Choroid plexus epithelial cell (primary cell): Measurements from ENCODE around the gene P4HA2.

Experiments
- DNase-seq: peaks from one replicate; pipeline ENCODE4 v3.0.0-alpha.2; 2010; ENCODE audit warnings: low read depth
- H3K4me3 ChIP-seq: 2 replicates; pipeline ENCODE4 v1.5.1; 2011; ENCODE audit warnings: low read depth, mild to moderate bottlenecking, control low read depth, low read length, moderate library complexity
- CTCF ChIP-seq: conservative IDR thresholded peaks from 2 replicates; pipeline ENCODE4 v1.5.1; 2011; ENCODE audit warnings: low read depth, mild to moderate bottlenecking, control low read depth, inconsistent platforms, low read length, moderate library complexity

Gene P4HA2

DNA sequence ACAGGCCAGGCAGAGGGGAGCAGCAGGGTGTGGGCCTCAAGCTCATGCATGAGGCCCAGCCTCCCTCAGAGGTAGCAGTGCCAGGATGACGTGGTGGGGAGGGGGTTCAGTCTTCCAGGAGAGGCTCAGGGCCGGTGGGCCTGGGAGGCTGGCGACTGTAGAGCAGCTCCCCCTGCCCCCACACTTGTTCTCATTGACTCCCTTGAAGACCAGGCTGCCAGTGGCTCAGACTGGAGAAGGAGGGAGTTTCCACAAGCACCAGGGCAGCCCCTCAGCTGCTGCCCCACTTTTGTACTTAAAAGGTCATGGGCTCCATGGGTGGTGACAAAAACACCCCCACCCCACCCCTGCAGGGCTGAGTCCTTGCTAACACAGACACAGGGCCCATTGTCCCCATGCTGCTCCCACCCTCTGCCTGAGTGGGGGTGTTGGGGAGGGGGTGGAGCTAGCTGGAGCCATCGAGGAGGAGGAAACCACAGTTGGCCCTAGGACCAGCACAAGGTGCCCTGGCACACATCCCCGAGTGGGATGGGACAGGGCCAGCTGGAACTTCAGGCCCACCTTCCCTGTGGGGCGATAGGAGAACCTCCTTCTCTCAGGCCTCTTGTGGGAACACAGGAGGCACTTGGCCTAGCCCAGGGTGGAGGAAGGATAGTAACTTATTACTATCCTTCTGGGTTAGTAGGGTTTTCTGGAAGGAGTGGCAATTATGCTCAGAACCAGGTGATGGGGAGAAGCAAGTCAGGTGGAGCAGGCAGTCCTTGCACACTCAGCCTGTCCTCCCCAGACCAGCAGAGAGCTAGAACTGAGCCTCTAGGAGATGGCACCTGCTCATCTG lies 40.5 kb upstream of the P4HA2 start:
- no peak for TF ChIP-seq CTCF
- no peak for DNase-seq
- no peak overlapping the region for H3K4me3 ChIP-seq

GRCh38 chr5:132267166-132267739 lies 39.6 kb upstream of the P4HA2 start:
- no peak for DNase-seq
- no peak for TF ChIP-seq CTCF
- H3K4me3 ChIP-seq: no peak overlapping the region

GRCh38 chr5:132266836-132267160 lies 39.1 kb upstream of the P4HA2 start:
- no peak for TF ChIP-seq CTCF

GRCh38 chr5:132266031-132266835 lies 38.6 kb upstream of the P4HA2 start:
- DNase-seq: no peak
- no peak for TF ChIP-seq CTCF

More at GRCh38 chr5:132266836-132267160, 39.1 kb upstream of the P4HA2 start:
- H3K4me3 ChIP-seq: no peak overlapping the region
- no peak for DNase-seq

GRCh38 chr5:132265336-132266030 lies 37.8 kb upstream of the P4HA2 start:
- no peak overlapping the region for H3K4me3 ChIP-seq
- TF ChIP-seq CTCF: peak; percentile 25
- DNase-seq: peak; percentile 96

More at GRCh38 chr5:132266031-132266835, 38.6 kb upstream of the P4HA2 start:
- H3K4me3 ChIP-seq: no peak overlapping the region

DNA sequence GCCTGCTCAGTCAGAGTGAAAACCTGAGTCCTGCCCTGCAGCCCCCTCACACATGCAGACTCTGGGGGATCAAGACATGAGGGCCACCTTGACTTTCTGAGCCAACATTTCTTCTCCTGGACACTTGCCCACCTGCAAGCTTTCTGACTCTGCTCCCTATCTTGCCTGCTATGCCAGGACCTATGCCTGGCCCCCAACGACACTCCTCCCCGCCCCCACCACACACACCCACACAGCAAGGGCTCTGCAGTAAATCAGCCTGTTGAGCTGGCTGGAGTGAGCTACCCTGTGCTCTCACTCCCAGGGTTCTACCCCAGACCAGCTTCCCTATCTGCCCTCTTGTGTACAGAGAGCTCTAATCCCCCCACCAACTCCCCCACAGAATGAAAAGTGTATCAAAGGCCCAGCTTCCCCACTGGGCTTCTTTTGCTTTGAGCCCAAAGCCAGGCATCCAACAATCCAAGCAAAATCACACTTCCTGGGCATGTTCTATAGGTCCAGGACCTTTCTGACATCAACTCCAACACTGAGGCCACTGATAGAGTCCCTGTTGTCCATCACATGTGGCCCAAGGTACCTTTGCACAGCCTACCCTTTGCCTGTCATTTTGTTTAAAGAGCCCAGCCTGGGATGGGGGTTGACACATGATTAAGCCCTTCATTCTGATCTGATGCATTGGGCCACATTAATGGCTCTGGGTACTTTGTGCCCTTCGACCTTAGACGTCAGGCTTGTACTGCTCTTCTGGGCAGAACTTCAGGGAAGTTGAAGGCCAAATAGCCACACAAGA lies 37.1 kb upstream of the P4HA2 start:
- H3K4me3 ChIP-seq: no peak overlapping the region
- no peak for TF ChIP-seq CTCF
- DNase-seq: no peak
